GM18870 (cell line): ENCODE results near the gene XAGE3.
"Not testable (repeated sequence)": the region's sequence is repeated elsewhere in the genome, so short reads cannot be mapped to it uniquely, and the experiment has no call there.

Source experiments
- ATAC-seq: cut with Tn5 transposase; IDR thresholded peaks from one replicate; pipeline ENCODE4 v1.9.1; 2021; ENCODE audit warnings: moderate library complexity; ENCODE audit not compliant: unreplicated experiment

The XAGE3 gene, protein sequence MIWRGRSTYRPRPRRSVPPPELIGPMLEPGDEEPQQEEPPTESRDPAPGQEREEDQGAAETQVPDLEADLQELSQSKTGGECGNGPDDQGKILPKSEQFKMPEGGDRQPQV

DNA sequence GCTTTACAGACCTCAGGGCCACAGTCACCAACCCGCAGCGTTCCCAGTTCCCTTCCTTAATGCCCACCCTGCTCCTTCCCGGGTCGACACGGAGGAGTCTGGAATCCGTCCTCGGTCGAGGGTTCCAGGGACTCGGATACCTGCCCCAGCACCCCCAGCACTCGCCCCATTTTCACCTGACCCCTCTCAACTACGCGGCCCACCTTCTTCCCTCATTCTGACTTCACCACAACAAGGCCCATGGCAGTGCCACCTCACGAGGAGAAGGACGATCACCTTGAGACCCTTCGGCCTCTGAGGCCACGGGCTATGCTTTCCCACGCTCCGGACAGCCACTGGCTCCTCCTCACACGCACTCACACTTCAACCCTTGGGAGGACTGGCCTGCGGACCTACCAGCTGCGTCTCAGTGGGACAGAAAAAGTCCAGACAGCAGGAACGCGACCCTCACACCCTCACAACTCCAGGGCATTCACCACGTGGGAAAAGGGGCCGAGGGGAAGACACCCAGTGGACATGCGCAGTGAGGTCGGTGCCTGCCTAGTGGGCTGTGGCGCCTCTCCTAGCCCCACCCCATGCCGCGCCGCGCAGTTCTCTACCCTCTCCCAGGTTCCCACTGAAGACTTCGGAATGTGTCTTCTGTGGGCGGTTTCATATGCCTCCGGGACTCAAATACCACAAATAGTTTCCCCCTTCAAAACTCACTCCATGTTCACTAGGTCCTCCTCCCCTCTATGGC, at the start of gene XAGE3:
Gene XAGE3 (minus strand): TSS at position 474 of the 739 bp plus-strand sequence. CDS start 950 bp downstream, outside the sequence.
- ATAC-seq = no peak

DNA sequence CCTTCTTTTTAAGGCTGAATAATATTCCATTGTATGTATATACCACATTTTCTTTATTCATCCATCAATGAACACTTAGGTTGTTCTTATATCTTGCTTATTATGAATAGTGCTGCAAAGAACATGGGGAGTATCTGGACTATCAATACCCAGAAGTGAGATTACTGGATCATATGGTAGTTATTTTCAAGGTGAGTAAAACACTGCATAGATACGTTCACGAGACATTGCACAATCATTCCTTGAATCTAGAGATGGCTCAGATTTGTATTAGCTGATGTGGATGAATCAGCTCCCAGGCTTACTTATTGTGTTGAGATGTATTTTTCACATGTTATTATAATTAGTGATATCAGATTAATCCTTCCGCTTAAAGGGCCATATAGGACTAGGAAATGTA, 46.8 kb upstream of the XAGE3 start:
- ATAC-seq = not testable (repeated sequence)

DNA sequence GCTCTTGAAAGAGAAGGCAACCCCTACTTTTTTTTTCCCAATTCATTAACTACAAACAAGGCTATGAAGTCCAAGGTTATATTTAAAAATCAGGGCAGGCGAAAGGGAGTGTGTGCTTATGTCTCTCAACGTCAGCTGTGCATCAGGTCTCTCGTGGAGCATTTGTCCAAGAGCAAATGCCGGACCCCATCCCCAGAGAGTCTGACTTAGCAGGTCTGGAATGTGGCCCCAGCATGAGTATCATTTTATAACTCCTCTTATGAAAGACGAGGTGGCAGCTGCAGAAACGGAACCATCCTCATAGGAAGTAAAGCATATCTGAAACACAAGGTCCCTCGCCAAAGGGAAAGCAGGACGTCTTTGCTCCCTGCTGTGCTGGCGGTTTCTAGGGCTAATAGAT, 45.8 kb upstream of the XAGE3 start:
- ATAC-seq = not testable (repeated sequence)

DNA sequence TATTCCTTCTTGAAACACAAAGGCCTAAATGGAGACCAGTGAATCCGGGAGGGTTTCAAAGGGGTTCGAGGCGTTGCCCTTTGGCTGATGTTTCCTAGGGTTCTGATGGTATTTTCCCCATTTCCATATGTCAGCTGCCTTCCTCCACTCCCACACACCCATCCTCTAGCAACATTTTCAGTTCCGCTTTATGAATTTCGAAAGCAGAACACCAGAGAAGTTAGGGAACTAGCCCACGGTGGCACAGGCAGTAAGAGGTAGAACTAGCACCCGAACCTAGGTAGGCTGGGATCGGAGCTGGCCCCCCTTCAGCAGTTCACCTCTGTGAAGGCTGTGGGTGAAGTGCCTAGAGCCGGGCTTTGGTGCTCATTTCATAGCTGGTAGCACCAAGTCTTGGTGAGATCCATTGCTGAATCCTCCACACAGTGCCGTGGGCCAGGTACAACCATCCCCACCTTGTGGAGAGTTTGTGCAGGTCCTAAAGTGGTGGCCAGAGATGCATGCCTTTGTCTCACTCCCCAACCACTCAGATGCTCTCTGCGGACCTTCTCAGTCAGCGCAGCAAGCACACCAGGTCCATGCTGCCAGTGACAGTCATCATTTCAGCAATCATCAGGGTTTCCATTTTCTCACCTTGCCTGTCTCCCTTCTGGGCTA, 41.6 kb upstream of the XAGE3 start:
- not testable (repeated sequence) for ATAC-seq

DNA sequence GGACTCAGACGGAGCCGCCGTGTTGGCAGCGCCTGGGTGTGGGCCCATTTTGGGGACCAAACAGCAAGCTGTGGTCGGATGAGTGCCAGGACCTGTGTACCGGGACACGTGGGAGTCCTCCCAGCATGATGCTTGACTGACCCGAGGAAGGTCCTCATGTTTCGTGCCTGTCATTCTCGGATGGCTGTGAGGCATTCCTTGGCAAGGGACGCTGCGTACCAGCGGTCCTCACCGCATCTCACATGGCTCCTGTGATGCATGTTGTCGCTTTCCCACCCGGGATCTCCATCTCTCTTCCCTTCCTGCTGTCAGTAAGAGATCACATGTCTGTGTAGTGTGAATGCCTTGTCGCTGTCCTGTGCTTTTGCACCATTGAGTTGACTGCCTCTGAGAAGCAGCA, 40.0 kb upstream of the XAGE3 start:
- ATAC-seq = not testable (repeated sequence)

DNA sequence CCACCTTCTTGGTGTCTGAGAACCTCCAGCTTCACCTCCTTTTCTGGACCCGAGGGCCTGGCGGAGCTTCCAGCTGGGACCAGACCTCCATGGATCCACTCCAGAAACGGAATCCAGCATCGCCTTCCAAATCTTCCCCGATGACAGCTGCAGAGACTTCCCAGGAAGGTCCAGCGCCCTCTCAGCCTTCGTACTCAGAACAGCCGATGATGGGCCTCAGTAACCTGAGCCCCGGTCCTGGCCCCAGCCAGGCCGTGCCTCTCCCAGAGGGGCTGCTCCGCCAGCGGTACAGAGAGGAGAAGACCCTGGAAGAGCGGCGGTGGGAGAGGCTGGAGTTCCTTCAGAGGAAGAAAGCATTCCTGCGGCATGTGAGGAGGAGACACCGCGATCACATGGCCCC, 39.3 kb upstream of the XAGE3 start:
- not testable (repeated sequence) for ATAC-seq

DNA sequence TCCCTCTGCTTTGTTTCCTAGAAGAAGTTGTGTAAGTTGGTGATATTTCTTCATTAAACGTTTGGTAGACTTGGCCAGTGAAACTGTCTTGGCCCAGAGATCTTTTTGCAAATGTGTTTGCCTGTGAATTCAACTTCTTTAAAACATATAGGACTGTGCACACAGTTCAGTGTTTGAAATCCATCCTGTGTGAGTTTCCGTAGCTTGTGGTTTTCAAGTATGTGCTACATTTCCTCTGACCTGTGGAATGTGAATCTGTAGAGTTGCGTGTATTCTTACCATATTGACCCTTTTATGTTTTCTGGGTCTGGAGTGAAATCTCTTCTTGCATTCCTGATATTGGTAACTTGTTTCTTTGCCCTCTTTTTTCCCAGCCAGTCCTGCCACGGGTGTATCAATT, 38.2 kb upstream of the XAGE3 start:
- ATAC-seq = not testable (repeated sequence)

DNA sequence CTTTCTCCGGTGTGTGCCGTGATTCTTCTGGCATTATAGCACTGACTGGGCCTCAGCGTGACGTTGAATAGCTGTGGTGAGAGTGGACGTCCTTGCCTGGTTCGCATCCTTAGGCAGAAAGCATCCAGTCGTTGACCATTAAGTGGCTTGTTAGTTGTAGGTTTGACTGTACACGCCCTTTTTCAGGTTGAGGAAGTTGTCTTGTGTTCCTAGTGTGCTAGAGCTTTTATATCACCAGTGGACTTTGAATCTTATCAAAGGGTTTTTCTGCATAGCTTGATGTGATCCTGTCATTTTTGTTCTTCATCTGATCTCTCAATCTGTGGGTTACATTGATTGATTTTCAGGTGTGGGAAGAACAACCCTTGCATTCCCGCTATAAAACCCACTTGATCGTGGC, 37.6 kb upstream of the XAGE3 start:
- not testable (repeated sequence) for ATAC-seq

DNA sequence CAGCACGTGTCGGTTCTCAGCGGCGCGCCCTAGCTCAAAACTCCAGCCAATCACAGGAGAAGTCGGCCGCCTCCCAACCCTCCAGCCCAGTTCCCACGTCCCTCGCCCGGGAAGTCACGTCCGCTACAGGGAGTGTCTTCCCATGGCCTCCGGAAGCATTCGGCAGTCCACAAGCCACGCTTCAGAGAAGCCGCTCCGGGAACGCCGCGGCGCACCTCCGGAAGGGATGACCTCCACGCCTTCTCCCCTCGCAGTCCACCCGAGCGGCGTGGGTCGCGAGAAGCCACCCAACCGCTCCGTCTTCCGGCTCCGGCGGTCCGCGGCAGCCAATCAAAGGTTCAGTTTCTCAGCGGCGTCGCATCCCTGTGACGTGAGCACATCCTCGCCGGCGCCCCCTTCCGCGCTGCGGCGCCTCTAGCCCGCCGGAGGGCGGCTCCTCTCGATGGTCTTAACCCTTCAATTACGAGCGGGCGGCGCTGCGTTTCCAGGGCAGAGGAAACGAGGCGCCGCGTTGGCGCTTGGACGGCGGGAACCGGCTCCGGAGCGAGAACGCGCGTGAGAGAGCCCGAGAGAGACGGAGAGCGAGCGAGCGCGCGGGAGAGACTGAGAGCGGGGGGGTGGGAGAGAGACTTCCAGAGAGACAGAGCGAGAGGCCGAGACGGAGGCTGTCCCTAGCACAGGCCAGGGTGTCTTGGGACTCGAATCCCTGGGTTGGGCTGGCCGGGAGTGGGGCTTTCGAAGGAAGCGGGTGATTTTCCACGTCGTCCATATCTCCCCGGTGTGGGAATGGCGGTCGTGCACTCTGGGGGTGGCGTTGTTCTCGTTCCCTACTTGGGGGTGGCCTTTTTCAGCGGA, 29.2 kb upstream of the XAGE3 start, which contains the start of gene FAM156B:
Gene FAM156B (plus strand): TSS at position 476 of the 855 bp plus-strand sequence. CDS start 9,896 bp downstream, outside the sequence.
- peak; percentile 83 for ATAC-seq

DNA sequence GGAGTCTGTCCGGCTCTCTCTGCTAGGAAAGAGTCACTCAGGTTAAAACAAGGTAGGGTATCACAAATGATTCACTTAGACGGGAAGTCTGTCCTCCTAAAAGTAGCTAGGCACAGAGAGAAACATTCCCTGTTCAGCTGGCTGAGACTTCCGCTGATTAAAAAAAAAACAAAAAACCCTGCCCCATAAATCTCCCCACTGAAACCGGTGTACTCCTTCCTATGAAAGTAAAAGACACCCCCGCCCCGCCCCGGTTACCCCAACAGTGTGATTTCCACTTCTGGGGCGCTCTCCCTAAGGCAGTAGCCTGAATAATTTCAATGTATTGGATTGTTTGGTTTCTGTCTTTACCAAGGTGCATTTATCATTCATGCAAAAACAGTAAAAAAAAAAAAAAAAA, 28.6 kb upstream of the XAGE3 start:
- ATAC-seq = peak; percentile 27

DNA sequence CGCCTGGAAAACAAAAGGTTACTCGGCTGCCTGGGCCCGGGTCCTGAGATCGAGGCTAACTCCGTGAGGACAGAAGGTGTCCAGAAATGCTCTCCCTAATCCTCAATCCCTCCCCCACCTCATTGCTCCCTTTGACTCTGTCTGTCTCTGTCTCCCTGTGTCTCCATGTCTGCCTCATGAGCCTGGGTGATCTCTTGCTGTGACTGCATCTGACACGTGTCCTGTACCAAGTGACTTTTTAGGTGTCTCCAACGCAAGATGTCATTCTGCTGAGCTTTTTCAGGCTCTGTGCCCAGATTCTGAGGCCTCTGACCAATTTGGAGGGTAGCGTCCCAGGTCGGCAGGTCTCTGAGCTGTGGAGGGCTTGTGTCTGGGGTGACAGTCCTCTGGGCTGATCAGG, 20.2 kb upstream of the XAGE3 start:
- not testable (repeated sequence) for ATAC-seq

DNA sequence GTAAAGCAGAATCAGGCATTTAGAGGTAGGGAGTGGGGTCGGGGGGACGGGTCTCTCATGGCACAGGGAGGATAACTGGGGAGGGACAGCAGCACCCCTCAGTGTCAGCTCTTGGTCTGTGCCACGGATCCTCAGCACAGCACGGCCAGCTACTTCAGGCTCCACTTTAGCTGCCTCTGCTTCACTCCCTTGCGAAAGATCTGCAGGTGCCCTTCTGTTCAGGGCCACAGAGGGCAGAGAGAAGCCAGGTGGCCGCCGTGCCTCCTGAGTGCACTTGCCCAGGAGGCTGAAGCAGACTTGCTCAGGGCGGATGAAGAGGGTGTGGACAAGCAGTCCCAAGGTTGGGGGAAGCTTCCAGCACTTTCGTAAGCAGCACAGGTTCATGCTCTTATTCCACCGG, 19.6 kb upstream of the XAGE3 start:
- not testable (repeated sequence) for ATAC-seq

DNA sequence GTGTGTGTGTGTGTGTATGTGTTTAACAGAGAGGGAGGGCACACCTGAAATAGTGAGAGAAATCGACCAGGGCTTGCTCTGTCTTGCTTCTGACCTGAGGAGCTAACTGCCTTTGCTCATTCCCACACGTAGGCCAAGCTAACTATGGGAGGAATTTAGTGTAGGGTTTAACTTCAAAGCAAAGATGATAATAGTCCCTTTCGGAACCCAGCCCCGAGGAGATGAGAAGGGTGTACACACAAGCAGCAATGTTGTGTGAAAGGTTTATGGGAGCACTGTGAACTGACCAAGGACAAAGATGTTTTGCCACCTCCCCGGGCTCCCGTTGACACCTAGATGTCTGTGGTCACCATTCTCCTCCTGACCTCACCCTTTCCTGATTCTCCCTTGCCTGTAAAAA, 8.5 kb upstream of the XAGE3 start:
- ATAC-seq = not testable (repeated sequence)

DNA sequence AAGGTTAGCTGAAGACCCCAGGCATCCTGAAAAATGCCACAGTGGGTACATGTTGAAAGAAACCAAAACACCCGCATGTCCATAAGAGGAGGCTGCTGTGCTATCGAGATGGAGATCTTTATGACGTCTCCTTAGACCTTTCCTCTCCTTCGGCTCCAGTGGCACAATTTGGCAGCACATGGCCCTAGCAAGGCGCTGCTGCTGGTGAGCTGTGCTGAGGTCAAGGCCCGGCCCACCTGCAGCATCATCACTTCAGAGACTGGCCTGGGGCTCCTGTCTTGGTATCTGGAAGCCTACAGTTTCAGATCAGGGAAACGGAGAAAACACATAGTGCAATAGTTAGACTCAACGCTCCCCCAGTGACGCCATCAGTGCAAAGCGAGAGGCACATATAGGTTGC, 7.6 kb upstream of the XAGE3 start:
- not testable (repeated sequence) for ATAC-seq

DNA sequence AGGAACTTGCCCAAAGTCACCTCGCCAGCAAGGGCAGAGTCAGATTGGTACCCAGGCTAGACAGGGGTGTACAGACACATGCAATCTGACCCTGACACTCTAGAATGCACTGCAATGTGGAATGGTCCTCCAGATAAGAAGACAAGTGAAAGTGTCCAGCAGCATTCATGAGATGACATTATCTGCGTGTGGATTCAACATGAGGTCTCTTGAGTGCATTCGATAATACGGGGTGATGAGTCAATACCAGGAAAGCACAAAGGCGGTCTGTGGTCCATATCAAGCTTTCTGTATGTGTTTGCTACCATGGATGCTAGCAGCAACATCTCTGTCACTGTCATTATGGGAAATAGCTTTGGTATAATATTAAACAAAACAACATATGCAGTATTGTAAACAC, 6.8 kb upstream of the XAGE3 start:
- ATAC-seq = no peak

DNA sequence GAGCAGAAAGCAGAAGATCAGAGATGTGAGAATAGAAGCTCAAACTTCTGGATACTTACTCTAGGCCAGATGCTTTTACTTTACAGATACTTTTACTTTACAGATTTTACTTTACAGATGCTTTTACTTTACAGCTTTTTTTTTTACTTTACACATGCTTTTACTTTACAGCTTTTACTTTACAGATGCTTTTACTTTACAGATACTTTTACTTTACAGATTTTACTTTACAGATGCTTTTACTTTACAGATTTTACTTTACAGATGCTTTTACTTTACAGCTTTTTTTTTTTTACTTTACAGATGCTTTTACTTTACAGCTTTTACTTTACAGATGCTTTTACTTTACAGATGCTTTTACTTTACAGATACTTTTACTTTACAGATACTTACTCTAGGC, 5.9 kb upstream of the XAGE3 start:
- not testable (repeated sequence) for ATAC-seq

DNA sequence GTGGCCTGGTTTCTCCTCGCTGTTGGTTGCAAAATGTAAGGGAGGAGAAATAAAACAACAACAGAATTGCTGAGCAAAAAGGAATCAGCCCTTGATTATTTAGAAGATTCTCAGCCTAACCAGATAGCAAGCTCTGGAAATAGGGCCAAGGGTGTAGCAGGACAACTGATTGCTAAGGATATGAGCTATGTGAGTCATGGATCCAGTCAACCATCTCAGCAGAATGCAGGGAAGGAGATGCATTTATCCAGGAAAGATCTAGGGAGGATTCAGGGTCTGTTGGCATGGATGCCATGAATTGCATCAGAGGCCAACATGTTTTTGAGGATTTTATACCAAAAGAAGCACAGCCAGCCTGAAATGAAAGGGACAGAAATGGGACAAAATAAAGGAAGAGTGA, 2.2 kb upstream of the XAGE3 start:
- ATAC-seq = no peak

DNA sequence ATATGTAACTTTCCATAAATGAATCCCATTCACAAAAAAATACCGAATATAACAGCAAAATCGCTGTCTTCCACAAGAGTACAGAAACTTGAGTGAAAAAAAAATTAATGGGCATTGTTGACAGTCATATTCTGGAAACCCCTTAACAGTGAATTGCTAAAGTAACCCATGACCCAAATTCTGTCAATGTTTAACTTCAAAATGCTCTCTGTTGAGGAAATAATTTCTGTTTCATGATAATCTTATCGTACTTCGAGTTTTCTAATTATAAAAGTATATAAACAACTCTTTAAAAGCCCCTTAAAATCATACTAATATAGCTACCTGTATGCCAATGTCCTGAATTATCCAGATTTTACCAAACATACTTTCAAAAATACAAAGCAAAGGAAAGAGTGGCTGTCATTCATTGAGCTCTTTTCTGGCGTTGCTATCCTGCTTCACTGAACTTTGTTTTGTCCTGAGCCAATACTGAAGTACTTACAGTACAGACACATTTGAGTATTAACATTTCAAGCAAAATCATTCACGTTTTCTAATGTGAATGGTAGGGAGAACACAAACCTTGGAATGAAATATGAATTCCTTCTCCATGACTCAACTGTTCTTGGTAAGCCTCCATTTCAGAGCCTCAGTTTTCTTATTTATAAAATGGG, 2.4 kb downstream of the XAGE3 start:
- no peak for ATAC-seq

DNA sequence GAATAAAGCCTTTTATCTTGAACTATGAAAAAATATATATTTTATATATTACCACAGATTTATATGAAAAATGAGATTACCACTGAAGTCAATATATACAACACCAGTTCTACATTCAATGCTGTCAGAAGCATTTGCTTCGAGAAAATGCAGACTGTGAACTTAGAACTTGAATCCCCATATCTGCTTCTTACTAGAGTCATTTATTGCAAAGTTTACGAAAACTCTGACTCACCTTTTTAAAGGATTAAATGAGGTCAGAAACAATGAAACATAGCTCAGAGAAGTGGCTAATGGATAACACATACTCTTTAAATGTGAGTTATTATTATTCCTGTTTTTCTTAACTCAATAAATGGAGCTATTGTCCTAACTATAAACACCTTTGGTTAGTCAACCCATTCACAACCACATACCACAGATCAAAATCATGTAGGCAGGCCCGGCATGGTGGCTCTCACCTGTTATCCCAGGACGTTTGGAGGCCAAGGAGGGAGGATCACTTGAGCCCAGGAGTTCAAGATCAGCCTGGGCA, 10.8 kb downstream of the XAGE3 start:
- ATAC-seq = not testable (repeated sequence)

DNA sequence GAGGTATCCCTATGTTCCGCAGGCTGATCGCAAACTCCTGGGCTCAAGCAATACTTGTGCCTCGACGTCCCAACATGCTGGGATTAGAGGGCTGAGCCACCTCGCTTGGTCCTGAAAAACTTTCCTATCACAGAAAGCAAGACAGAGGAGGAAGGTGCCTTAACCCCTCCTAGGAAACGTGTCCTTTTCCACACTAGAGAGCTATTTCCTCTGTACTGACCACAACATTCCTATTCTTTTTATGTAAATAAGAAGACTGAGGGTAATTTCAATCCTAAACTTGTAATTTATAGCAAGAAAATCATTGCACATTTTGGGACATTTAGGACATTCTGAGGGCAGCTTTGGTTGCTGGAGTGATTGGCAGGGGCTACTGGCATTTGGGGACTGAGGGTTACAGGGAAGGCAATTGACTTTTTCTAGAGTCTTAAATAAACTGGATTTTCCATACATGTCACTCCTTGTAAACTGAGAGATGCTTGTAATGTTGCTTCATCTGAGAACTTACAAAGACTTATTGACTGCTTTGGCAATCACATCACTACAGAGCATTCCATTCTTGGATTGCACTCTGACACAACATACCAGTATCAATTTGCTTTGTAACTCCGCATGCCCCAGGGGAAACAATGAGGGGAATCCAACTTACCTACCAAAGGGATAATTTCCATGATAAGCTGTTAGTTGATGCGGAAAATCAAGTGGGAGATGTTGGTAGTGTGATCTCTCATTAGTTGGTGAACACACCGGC, 15.6 kb downstream of the XAGE3 start:
- ATAC-seq = no peak
